ENCODE results near the gene FDX1. TPM values are rescaled to one million over a fixed set of nuclear protein-coding genes. Genes with fewer than 3 reads are reported as not detected.

FDX1 gene
- total RNA-seq, 1 experiment from 2014 or later = 14.5 TPM

DNA sequence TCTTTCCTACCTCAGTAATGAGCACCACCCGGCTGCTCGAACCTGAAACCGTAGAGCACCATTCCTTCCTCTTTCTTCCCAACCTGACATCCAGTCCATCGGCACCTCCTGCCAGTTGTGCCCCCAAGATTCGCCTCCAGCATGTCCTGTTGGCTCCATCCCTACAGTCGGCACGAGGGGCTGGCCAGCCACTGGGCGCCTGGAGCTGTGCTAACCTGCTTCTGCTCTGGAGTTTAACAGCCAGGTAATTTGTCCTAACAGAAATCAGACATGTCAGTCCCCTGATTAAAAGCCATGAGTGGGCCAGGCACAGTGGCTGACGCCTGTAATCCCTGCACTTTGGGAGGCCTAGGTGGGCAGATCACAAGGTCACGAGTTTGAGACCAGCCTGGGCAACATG lies 16.8 kb downstream of the FDX1 start:
- no peaks in the 10 kb centered on the region for H3K36me3 ChIP-seq (ENCODE audit: control insufficient read depth in 1 of 2, insufficient read depth in 2 of 2, low read length in 2 of 2)

More for the DNA sequence above, 16.8 kb downstream of the FDX1 start:
- DNase-seq (ENCODE audit: low read depth, low spot score) (no peak), ATAC-seq (no peak)
- no peaks in the 10 kb centered on the region for H3K27me3 ChIP-seq (ENCODE audit: insufficient read depth, low read length)
- ChIA-PET CTCF (interaction anchor here (1.1 to 2.2 kb wide), 6 partner anchors 9 to 783 kb away, joined by 3 to 14 read pairs (median 4); no protein-coding TSS in a partner anchor), RAD21 (ENCODE audit: low non-redundant PET in 1 of 2, low total read pairs in 2 of 2, uncharacterized antibody in 2 of 2, unreplicated experiment in 2 of 2) (no interaction called here), POLR2A (no interaction called here)
- H3K9me3 ChIP-seq (ENCODE audit: control insufficient read depth in 1 of 2, insufficient read depth in 1 of 2, low read depth in 1 of 2, low read length in 2 of 2) = no peaks in the 10 kb centered on the region
- H3K79me2 ChIP-seq (ENCODE audit: insufficient read depth, low read length) = peaks cover 16% of the 10 kb centered on the region
- BruUV-seq (replicated peaks) = no TSS peak
- H4K20me1 ChIP-seq (ENCODE audit: insufficient read depth) = 0 out of 2 replicates have a peak, but pooled peaks cover 9% of the 10 kb centered on the region
- H3K9me2 ChIP-seq (ENCODE audit: insufficient read depth) = no peaks in the 10 kb centered on the region
- no peak overlapping the region for H2AFZ ChIP-seq (ENCODE audit: low read depth, low read length, poor library complexity, severe bottlenecking)
- no peak overlapping the region for H3K9ac ChIP-seq (ENCODE audit: low read length)
- no peaks in the 10 kb centered on the region for H3K4me1 ChIP-seq (ENCODE audit: control insufficient read depth in 1 of 2, insufficient read depth in 2 of 2, low read length in 2 of 2)
- H3K4me2 ChIP-seq (ENCODE audit: low read length) = no peak overlapping the region
- intact Hi-C loops (cut with micrococcal nuclease) = no loop called here
- TF ChIP-seq ZFX (IDR thresholded peaks at IDR 0.05) (no peak), ZNF274 (IDR thresholded peaks at IDR 0.05; ENCODE audit: low read depth, low read length) (no peak), EGR1 (IDR thresholded peaks at IDR 0.05; ENCODE audit: low read depth) (no peak), EZH2phosphoT487 (IDR thresholded peaks at IDR 0.05; ENCODE audit: borderline replicate concordance) (no peak), SIN3A (IDR thresholded peaks at IDR 0.05; ENCODE audit: low read depth) (no peak), CBX3 (IDR thresholded peaks at IDR 0.05; ENCODE audit: low read depth) (no peak), YY1 (IDR thresholded peaks at IDR 0.05; ENCODE audit: extremely low read depth, insufficient replicate concordance, low read depth, low read length) (no peak), ELF1 (IDR thresholded peaks at IDR 0.05; ENCODE audit: borderline replicate concordance, low read depth) (no peak), SP1 (IDR thresholded peaks at IDR 0.05; ENCODE audit: low read depth) (no peak), JUND (IDR thresholded peaks at IDR 0.05) (no peak)
- TF ChIP-seq, protein P1, sequence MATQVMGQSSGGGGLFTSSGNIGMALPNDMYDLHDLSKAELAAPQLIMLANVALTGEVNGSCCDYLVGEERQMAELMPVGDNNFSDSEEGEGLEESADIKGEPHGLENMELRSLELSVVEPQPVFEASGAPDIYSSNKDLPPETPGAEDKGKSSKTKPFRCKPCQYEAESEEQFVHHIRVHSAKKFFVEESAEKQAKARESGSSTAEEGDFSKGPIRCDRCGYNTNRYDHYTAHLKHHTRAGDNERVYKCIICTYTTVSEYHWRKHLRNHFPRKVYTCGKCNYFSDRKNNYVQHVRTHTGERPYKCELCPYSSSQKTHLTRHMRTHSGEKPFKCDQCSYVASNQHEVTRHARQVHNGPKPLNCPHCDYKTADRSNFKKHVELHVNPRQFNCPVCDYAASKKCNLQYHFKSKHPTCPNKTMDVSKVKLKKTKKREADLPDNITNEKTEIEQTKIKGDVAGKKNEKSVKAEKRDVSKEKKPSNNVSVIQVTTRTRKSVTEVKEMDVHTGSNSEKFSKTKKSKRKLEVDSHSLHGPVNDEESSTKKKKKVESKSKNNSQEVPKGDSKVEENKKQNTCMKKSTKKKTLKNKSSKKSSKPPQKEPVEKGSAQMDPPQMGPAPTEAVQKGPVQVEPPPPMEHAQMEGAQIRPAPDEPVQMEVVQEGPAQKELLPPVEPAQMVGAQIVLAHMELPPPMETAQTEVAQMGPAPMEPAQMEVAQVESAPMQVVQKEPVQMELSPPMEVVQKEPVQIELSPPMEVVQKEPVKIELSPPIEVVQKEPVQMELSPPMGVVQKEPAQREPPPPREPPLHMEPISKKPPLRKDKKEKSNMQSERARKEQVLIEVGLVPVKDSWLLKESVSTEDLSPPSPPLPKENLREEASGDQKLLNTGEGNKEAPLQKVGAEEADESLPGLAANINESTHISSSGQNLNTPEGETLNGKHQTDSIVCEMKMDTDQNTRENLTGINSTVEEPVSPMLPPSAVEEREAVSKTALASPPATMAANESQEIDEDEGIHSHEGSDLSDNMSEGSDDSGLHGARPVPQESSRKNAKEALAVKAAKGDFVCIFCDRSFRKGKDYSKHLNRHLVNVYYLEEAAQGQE (IDR thresholded peaks at IDR 0.05; ENCODE audit: low read depth) = no peak
- TF ChIP-seq, protein P2, sequence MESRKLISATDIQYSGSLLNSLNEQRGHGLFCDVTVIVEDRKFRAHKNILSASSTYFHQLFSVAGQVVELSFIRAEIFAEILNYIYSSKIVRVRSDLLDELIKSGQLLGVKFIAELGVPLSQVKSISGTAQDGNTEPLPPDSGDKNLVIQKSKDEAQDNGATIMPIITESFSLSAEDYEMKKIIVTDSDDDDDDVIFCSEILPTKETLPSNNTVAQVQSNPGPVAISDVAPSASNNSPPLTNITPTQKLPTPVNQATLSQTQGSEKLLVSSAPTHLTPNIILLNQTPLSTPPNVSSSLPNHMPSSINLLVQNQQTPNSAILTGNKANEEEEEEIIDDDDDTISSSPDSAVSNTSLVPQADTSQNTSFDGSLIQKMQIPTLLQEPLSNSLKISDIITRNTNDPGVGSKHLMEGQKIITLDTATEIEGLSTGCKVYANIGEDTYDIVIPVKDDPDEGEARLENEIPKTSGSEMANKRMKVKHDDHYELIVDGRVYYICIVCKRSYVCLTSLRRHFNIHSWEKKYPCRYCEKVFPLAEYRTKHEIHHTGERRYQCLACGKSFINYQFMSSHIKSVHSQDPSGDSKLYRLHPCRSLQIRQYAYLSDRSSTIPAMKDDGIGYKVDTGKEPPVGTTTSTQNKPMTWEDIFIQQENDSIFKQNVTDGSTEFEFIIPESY (IDR thresholded peaks at IDR 0.05; ENCODE audit: extremely low read depth, insufficient replicate concordance, low read length) = no peak
- TF ChIP-seq, protein P3, sequence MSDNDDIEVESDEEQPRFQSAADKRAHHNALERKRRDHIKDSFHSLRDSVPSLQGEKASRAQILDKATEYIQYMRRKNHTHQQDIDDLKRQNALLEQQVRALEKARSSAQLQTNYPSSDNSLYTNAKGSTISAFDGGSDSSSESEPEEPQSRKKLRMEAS (IDR thresholded peaks at IDR 0.05) = no peak
- no peak overlapping the region for H3K27ac ChIP-seq (ENCODE audit: low read depth, low read length)
- H3K4me3 ChIP-seq (replicated peaks in 1 of 2; ENCODE audit: low read depth in 1 of 2, low read length in 2 of 2) = no peak overlapping the region

Measured in HCT116 (cell line).